B cell (primary cell): ENCODE data around the gene CAPN5. TPM values are rescaled to one million over a fixed set of nuclear protein-coding genes. Genes with fewer than 3 reads are reported as not detected.

ENCODE experiments used
- ATAC-seq: fragments of 200-7000 bp; cut with Tn5 transposase; one replicate; pipeline ENCODE4 v1.10.0; 2021; ENCODE audit warnings: low read depth, mild to moderate bottlenecking, moderate number of reproducible peaks, moderate library complexity
- CTCF ChIA-PET: fragments of 350-600 bp; sonication (Branson Sonifier 250); formaldehyde crosslinking; loops from one replicate; lab custom pipeline; 2021; ENCODE audit warnings: antibody characterized with exemption, inconsistent platforms; lab: Charles Lee
- POLR2A ChIA-PET: fragments of 350-600 bp; sonication (Branson Sonifier 250); formaldehyde crosslinking; loops from one replicate; lab custom pipeline; 2021; ENCODE audit warnings: antibody characterized with exemption; lab: Charles Lee
- DNase-seq: peaks from one replicate; pipeline ENCODE4 v3.0.0; 2013
- H2AFZ ChIP-seq: 2 replicates; pipeline ENCODE4 v1.6.1; 2012; ENCODE audit warnings: mild to moderate bottlenecking, low read depth, low read length; ENCODE audit not compliant: insufficient read depth, poor library complexity, severe bottlenecking
- H3K27ac ChIP-seq, 2 donors: 1 replicate in 1 of 2; 2 replicates in 1 of 2; pipeline ENCODE4 v1.5.1; 2012 to 2013; ENCODE audit warnings: low read length in 2 of 2, mild to moderate bottlenecking in 2 of 2, moderate library complexity in 1 of 2
- H3K27me3 ChIP-seq, 4 experiments: fragments of 200-600 bp in 1 of 4; sonication (generic) in 1 of 4; replicated peaks in 1 of 4; 1 replicate in 2 of 4; 2 replicates in 2 of 4; pipeline versions ENCODE4 v1.6.1 to v1.7.0; 2013 to 2016; ENCODE audit warnings: low read length in 3 of 4, mild to moderate bottlenecking in 2 of 4, mixed read lengths in 1 of 4, moderate library complexity in 1 of 4; ENCODE audit not compliant: insufficient read depth in 4 of 4, control insufficient read depth in 3 of 4; ENCODE audit errors: control extremely low read depth in 1 of 4
- H3K36me3 ChIP-seq, 2 experiments: replicated peaks in 1 of 2; 1 replicate in 1 of 2; 2 replicates in 1 of 2; pipeline versions ENCODE4 v1.6.1 to v1.7.1; 2013; ENCODE audit warnings: low read length in 1 of 2; ENCODE audit not compliant: insufficient read depth in 2 of 2, control insufficient read depth in 1 of 2; ENCODE audit errors: control extremely low read depth in 1 of 2, extremely low read depth in 1 of 2
- H3K4me1 ChIP-seq, 2 donors: fragments of 200-600 bp in 1 of 2; sonication (generic) in 1 of 2; 1 replicate in 1 of 2; 2 replicates in 1 of 2; pipeline versions ENCODE4 v1.5.1 to v1.6.1; 2013 to 2017; ENCODE audit warnings: low read length in 2 of 2; ENCODE audit not compliant: control insufficient read depth in 2 of 2, insufficient read depth in 2 of 2
- H3K4me2 ChIP-seq: replicated peaks from 2 replicates; pipeline ENCODE3; 2012; ENCODE audit warnings: mild to moderate bottlenecking, low read depth, low read length; ENCODE audit not compliant: poor library complexity, severe bottlenecking
- H3K4me3 ChIP-seq, 5 experiments: fragments of 200-600 bp in 1 of 5; sonication (generic) in 1 of 5; 1 replicate in 3 of 5; 2 replicates in 2 of 5; pipeline versions ENCODE4 v1.5.1 to v1.7.0; 2011 to 2016; ENCODE audit warnings: low read length in 4 of 5, mild to moderate bottlenecking in 4 of 5, low read depth in 2 of 5, control low read depth in 1 of 5, moderate library complexity in 1 of 5; ENCODE audit not compliant: insufficient read depth in 1 of 5; ENCODE audit errors: control extremely low read depth in 1 of 5, extremely low read depth in 1 of 5
- H3K79me2 ChIP-seq: fragments of 200-600 bp; sonication (generic); one replicate; pipeline ENCODE4 v1.6.0; 2016; ENCODE audit warnings: low read length; ENCODE audit not compliant: control insufficient read depth, insufficient read depth
- H3K9ac ChIP-seq: fragments of 200-600 bp; sonication (generic); 2 replicates; pipeline ENCODE4 v1.6.1; 2017; ENCODE audit warnings: mild to moderate bottlenecking, low read length, moderate library complexity
- H3K9me3 ChIP-seq, 3 donors: one replicate each; pipeline versions ENCODE4 v1.6.1 to v1.7.1; 2013; ENCODE audit warnings: low read length in 2 of 3; ENCODE audit not compliant: control insufficient read depth in 2 of 3, insufficient read depth in 1 of 3; ENCODE audit errors: control extremely low read depth in 1 of 3
- H4K20me1 ChIP-seq: 2 replicates; pipeline ENCODE4 v1.6.0; 2012; ENCODE audit warnings: mild to moderate bottlenecking, low read length; ENCODE audit not compliant: insufficient read depth, control insufficient read depth, poor library complexity, severe bottlenecking
- H3K27ac Mint-ChIP-seq: one replicate; pipeline ENCODE4 v1.8.0; 2021; ENCODE audit warnings: mixed read lengths
- H3K27me3 Mint-ChIP-seq: one replicate; pipeline ENCODE4 v1.8.0; 2021; ENCODE audit warnings: mixed read lengths
- H3K4me1 Mint-ChIP-seq: one replicate; pipeline ENCODE4 v1.8.0; 2021; ENCODE audit warnings: mixed read lengths
- H3K4me3 Mint-ChIP-seq: one replicate; pipeline ENCODE4 v1.8.0; 2021; ENCODE audit warnings: mixed read lengths
- H3K9me3 Mint-ChIP-seq: one replicate; pipeline ENCODE4 v1.8.0; 2022; ENCODE audit warnings: mixed read lengths; ENCODE audit not compliant: insufficient read depth
- EZH2 ChIP-seq: IDR thresholded peaks from 2 replicates; pipeline ENCODE4 v1.6.1; 2012; ENCODE audit warnings: borderline replicate concordance, low read depth, mild to moderate bottlenecking, moderate library complexity, low read length; ENCODE audit not compliant: insufficient read depth, poor library complexity, severe bottlenecking
- WGBS: methylation state at CpG from one replicate; pipeline ENCODE4 v1.1.5; 2013; ENCODE audit warnings: missing lambda C conversion rate; ENCODE audit not compliant: insufficient coverage; 5-methylcytosine and 5-hydroxymethylcytosine counted together
- intact Hi-C: fragments of 100-400 bp; cut with micrococcal nuclease; formaldehyde crosslinking; loops from one replicate; pipeline ENCODE4 v1.10.0; 2022
- polyA plus RNA-seq: library from polyadenylated mRNA; depleted of rRNA; stranded (reverse); fragments of >200 nt; gene quantifications from 2 replicates; pipeline ENCODE4 v1.2.3, GENCODE V29; 2012
- total RNA-seq, 2 donors: library from RNA; stranded (reverse); fragments of 120-200 nt in 1 of 2; gene quantifications; 1 replicate in 1 of 2; 2 replicates in 1 of 2; pipeline versions ENCODE4 v1.2.3 to v1.2.4, GENCODE V29; 2013 to 2022
- TF ChIP-seq, protein P1 (sequence below): fragments of 200-600 bp; IDR thresholded peaks from one replicate; pipeline ENCODE4 v1.8.0; 2022; ENCODE audit warnings: antibody characterized with exemption, mild to moderate bottlenecking

Gene CAPN5
- total and polyA plus RNA-seq, 2 donors (not counting 1 experiment from before 2014, with no cell fraction given): 0.74 to 0.78 TPM

DNA sequence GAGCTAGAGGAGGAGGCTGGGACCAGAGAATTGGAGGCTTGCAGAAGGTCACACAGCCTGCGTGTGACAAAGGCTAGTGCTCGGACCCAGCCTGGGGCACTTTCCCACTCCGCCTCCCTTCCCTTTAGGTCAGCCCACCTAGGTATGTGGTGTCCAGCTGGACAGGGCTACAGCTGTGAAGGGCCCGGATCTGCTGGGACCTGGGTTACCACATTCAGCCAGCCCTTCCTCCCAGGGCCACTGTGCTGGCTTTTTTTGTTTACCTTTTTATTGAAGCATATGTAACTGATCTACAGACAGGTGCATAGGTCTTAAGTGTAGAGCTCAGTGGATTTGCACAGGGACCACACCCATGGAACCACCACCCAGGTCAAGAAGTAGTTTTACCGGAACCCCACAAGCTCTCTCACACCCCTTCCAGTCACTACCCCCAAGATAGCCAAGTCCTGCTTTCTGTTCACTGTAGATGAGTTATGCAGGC lies 8.7 kb downstream of the CAPN5 start:
- 92% methylated on average over 4 of the region's 5 CpGs for WGBS
- POLR2A ChIA-PET: no interaction called here
- Mint-ChIP-seq H3K9me3 (peaks cover 9% of the 10 kb centered on the region), H3K4me1 (peaks cover 12% of the 10 kb centered on the region), H3K27me3 (peaks cover 3% of the 10 kb centered on the region), H3K27ac (no peak overlapping the region), H3K4me3 (no peak overlapping the region)
- Histone ChIP-seq H3K36me3 (no peaks in the 10 kb centered on the region), H3K9ac (no peak overlapping the region), H3K4me1 (peaks cover 0 to 12% of the 10 kb centered on the region in 2 donors), H3K27ac (no peak overlapping the region), H3K27me3 (no peaks in the 10 kb centered on the region), H2AFZ (no peak overlapping the region), H3K4me2 (no peak overlapping the region), H3K4me3 (no peak overlapping the region), H3K9me3 (peaks cover 0 to 5% (median 0%) of the 10 kb centered on the region in 3 donors), H3K79me2 (no peaks in the 10 kb centered on the region), H4K20me1 (no peaks in the 10 kb centered on the region)
- DNase-seq (no peak), ATAC-seq (no peak)
- no peak for TF ChIP-seq EZH2
- TF ChIP-seq, protein P1, sequence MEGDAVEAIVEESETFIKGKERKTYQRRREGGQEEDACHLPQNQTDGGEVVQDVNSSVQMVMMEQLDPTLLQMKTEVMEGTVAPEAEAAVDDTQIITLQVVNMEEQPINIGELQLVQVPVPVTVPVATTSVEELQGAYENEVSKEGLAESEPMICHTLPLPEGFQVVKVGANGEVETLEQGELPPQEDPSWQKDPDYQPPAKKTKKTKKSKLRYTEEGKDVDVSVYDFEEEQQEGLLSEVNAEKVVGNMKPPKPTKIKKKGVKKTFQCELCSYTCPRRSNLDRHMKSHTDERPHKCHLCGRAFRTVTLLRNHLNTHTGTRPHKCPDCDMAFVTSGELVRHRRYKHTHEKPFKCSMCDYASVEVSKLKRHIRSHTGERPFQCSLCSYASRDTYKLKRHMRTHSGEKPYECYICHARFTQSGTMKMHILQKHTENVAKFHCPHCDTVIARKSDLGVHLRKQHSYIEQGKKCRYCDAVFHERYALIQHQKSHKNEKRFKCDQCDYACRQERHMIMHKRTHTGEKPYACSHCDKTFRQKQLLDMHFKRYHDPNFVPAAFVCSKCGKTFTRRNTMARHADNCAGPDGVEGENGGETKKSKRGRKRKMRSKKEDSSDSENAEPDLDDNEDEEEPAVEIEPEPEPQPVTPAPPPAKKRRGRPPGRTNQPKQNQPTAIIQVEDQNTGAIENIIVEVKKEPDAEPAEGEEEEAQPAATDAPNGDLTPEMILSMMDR: no peak
- intact Hi-C loops: no loop called here
- CTCF ChIA-PET: no interaction called here

DNA sequence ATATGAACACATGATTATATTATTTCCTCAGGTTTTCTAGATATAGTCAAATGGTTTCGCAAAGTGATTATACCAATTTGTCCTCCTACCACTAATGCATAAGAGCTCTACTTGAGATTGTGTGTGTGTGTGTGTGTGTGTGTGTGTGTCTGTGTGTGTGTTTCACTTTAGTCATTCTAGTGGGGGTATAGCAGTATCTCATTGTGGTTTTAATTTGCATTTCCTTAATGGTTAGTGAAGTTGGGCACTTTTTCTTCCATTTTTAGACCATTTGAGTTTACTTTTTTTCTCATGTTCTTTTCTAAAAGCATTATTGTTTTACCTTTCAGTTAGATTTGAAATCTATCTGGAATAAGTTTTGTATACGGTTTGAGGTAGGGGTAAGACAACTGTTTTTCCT lies 12.9 kb downstream of the CAPN5 start:
- Histone ChIP-seq H3K36me3 (no peaks in the 10 kb centered on the region), H3K27me3 (no peaks in the 10 kb centered on the region), H3K9me3 (peaks cover 0 to 5% (median 0%) of the 10 kb centered on the region in 3 donors), H3K4me2 (no peak overlapping the region), H3K27ac (no peak overlapping the region), H3K9ac (no peak overlapping the region), H3K79me2 (no peaks in the 10 kb centered on the region), H2AFZ (no peak overlapping the region), H4K20me1 (no peaks in the 10 kb centered on the region), H3K4me3 (no peak overlapping the region), H3K4me1 (peaks cover 6 to 16% of the 10 kb centered on the region in 2 donors)
- no CpG with 5 or more reads among the region's 2 CpGs for WGBS
- POLR2A ChIA-PET: no interaction called here
- no peak for DNase-seq
- peaks cover 13% of the 10 kb centered on the region for H3K4me1 Mint-ChIP-seq
- intact Hi-C loops: no loop called here
- H3K9me3 Mint-ChIP-seq: peaks cover 9% of the 10 kb centered on the region
- H3K4me3 Mint-ChIP-seq: no peak overlapping the region
- no peak overlapping the region for H3K27ac Mint-ChIP-seq
- CTCF ChIA-PET: interaction anchor here (1.0 to 1.3 kb wide), 2 partner anchors 10 to 12 kb away, joined by 3 read pairs; no protein-coding TSS in a partner anchor
- H3K27me3 Mint-ChIP-seq: no peaks in the 10 kb centered on the region
- ATAC-seq: no peak
- no peak for TF ChIP-seq EZH2
- TF ChIP-seq, protein P1: no peak
